AG04449 (cell line): ENCODE measurements around the gene EPHX1.
"Not testable (repeated sequence)": the region's sequence is repeated elsewhere in the genome, so short reads cannot be mapped to it uniquely, and the experiment has no call there.

Source experiments
- CTCF ChIA-PET: fragments of 350-600 bp; formaldehyde crosslinking; extraction: SDS; loops from one replicate; lab custom pipeline; 2021; ENCODE audit warnings: antibody characterized with exemption; lab: Yijun Ruan, JAX
- POLR2A ChIA-PET: fragments of 400-600, 350-600 bp; formaldehyde crosslinking; extraction: SDS; loops from one replicate; lab custom pipeline; 2020; ENCODE audit warnings: antibody characterized with exemption, inconsistent platforms; lab: Yijun Ruan, JAX
- DNase-seq: peaks from one replicate; pipeline ENCODE4 v3.0.0-alpha.2; 2010; ENCODE audit warnings: low read depth, low spot score
- H3K4me3 ChIP-seq: 2 replicates; pipeline ENCODE4 v1.5.1; 2011; ENCODE audit warnings: low read depth, mild to moderate bottlenecking, control low read depth, low read length
- CTCF ChIP-seq: IDR thresholded peaks from one replicate; pipeline ENCODE4 v1.5.1; 2011; ENCODE audit warnings: mild to moderate bottlenecking, moderate library complexity, low read length, control low read depth, inconsistent platforms; ENCODE audit not compliant: insufficient read depth; ENCODE audit errors: missing control alignments

Gene EPHX1

GRCh38 chr1:225809842-225810578 lies at the start of gene EPHX1:
EPHX1 (plus strand) TSS chr1:225810124; CDS start chr1:225828730, 18,606 bp downstream.
- DNase-seq: peak; percentile 29
- TF ChIP-seq CTCF: peak; percentile 77
- ChIA-PET POLR2A (interaction anchor here (0.5 to 0.6 kb wide), 2 partner anchors 18 to 50 kb away, joined by 3 read pairs; no protein-coding TSS in a partner anchor), CTCF (interaction anchor here (0.8 to 3.4 kb wide), 7 partner anchors 7 to 335 kb away, joined by 3 to 14 read pairs (median 5); partner anchors contain the start of gene SRP9)
- peak within 1 kb of the TSS; percentile 75 for H3K4me3 ChIP-seq

GRCh38 chr1:225760531-225760930 lies 49.4 kb upstream of the EPHX1 start:
- CTCF ChIA-PET: interaction anchor here (0.6 to 4.6 kb wide), 4 partner anchors 11 to 194 kb away, joined by 3 to 31 read pairs (median 3); no protein-coding TSS in a partner anchor

GRCh38 chr1:225761395-225761794 lies 48.5 kb upstream of the EPHX1 start:
- POLR2A ChIA-PET, DNase-seq, H3K4me3 ChIP-seq: not testable (repeated sequence)
- CTCF ChIA-PET: interaction anchor here (4.6 to 15.3 kb wide), 2 partner anchors 10 to 281 kb away, joined by 31 to 332 read pairs; no protein-coding TSS in a partner anchor

More at GRCh38 chr1:225760531-225760930, 49.4 kb upstream of the EPHX1 start:
- TF ChIP-seq CTCF: no peak
- H3K4me3 ChIP-seq: no peak overlapping the region
- POLR2A ChIA-PET: no interaction called here
- no peak for DNase-seq

- ChIA-PET POLR2A (interaction anchor here (1.7 kb wide), 1 partner anchor 62 kb away, joined by 6 read pairs; no protein-coding TSS in a partner anchor), CTCF (interaction anchor here (1.0 to 15.3 kb wide), 4 partner anchors 9 to 282 kb away, joined by 3 to 332 read pairs (median 17); no protein-coding TSS in a partner anchor)
- TF ChIP-seq CTCF: no peak
- H3K4me3 ChIP-seq: no peak overlapping the region
- no peak for DNase-seq
Measured at GRCh38 chr1:225762002-225762441, 47.9 kb upstream of the EPHX1 start.

- CTCF ChIA-PET: interaction anchor here (0.6 to 15.3 kb wide), 5 partner anchors 9 to 282 kb away, joined by 3 to 332 read pairs (median 3); no protein-coding TSS in a partner anchor
- no peak for TF ChIP-seq CTCF
- H3K4me3 ChIP-seq: no peak overlapping the region
- POLR2A ChIA-PET: interaction anchor here (1.7 kb wide), 1 partner anchor 62 kb away, joined by 6 read pairs; no protein-coding TSS in a partner anchor
- no peak for DNase-seq
Measured at GRCh38 chr1:225762444-225762843, 47.5 kb upstream of the EPHX1 start.

- ChIA-PET CTCF (interaction anchor here (0.8 to 15.3 kb wide), 7 partner anchors 8 to 284 kb away, joined by 3 to 332 read pairs (median 4); partner anchors contain the start of gene SRP9), POLR2A (interaction anchor here (0.7 to 1.7 kb wide), 4 partner anchors 14 to 64 kb away, joined by 3 to 6 read pairs (median 3); partner anchors contain the start of gene SRP9)
- no peak for TF ChIP-seq CTCF
- H3K4me3 ChIP-seq: no peak overlapping the region
- DNase-seq: no peak
Measured at GRCh38 chr1:225763716-225764548, 46.0 kb upstream of the EPHX1 start.
